Left lung (tissue), 10 donors: ENCODE measurements around the gene CEP131. TPM values are rescaled to one million over a fixed set of nuclear protein-coding genes. Genes with fewer than 3 reads are reported as not detected.

Experiments used
- ATAC-seq: fragments of 200-7000 bp; cut with Tn5 transposase; one replicate; pipeline ENCODE4 v1.9.1; 2020; ENCODE audit warnings: moderate library complexity
- DNase-seq, 4 donors: peaks; one replicate each; pipeline ENCODE4 v3.0.0-alpha.2; 2013 to 2020
- H3K27ac ChIP-seq, 2 donors: fragments of 200-600 bp; sonication (generic) in 1 of 2; one replicate each; pipeline versions ENCODE4 v1.5.0 to v1.8.0; 2020 to 2021
- H3K27me3 ChIP-seq, 2 donors: fragments of 200-600 bp; sonication (generic) in 1 of 2; one replicate each; pipeline versions ENCODE4 v1.5.0 to v1.8.0; 2020 to 2021
- H3K36me3 ChIP-seq, 2 donors: fragments of 200-600 bp; sonication (generic) in 1 of 2; one replicate each; pipeline versions ENCODE4 v1.5.0 to v1.8.0; 2020 to 2021
- H3K4me1 ChIP-seq, 2 donors: fragments of 200-600 bp; one replicate each; pipeline ENCODE4 v1.8.0; 2021
- H3K4me3 ChIP-seq, 2 donors: fragments of 200-600 bp; sonication (generic) in 1 of 2; one replicate each; pipeline versions ENCODE4 v1.5.0 to v1.8.0; 2020 to 2021; ENCODE audit warnings: mild to moderate bottlenecking in 1 of 2
- H3K9me3 ChIP-seq, 2 donors: fragments of 200-600 bp; sonication (generic) in 1 of 2; one replicate each; pipeline versions ENCODE4 v1.5.0 to v1.8.0; 2020 to 2021
- CTCF ChIP-seq, 2 donors: fragments of 200-600 bp; sonication (generic) in 1 of 2; IDR thresholded peaks; one replicate each; pipeline versions ENCODE4 v1.5.0 to v1.8.0; 2021; ENCODE audit warnings: antibody characterized with exemption in 2 of 2
- intact Hi-C, 2 donors: fragments of 100-400 bp; cut with DNase I; formaldehyde crosslinking; loops; one replicate each; pipeline versions ENCODE4 v1.11.2 to v1.14.2; 2022
- polyA plus RNA-seq, 6 donors: library from polyadenylated mRNA; unstranded; fragments of 120-200 nt; gene quantifications; one replicate each; pipeline ENCODE4 v1.2.1, GENCODE V29; 2013; ENCODE audit not compliant: insufficient read length in 6 of 6
- total RNA-seq, 2 donors: library from RNA; stranded (reverse); fragmentation: NEBNext Ultra II Directional; extraction: Animal tissue kit (Norgen Biotek cat#: 25700); gene quantifications; one replicate each; pipeline ENCODE4 v1.2.1, GENCODE V29; 2021
- donor health status: DM: no; HTN: yes; CAD: no.
- donor health status: DM: no; HTN: no; CAD: no.

CEP131 gene
- total and polyA plus RNA-seq, 8 donors = 7.7 to 21.0 (median 16.9) TPM

- Histone ChIP-seq H3K4me3 (no peak overlapping the region), H3K4me1 (peaks cover 8 to 14% of the 10 kb centered on the region in 2 donors), H3K9me3 (no peaks in the 10 kb centered on the region), H3K36me3 (peaks cover 0 to 14% of the 10 kb centered on the region in 2 donors), H3K27me3 (no peaks in the 10 kb centered on the region), H3K27ac (no peak overlapping the region)
- intact Hi-C loops = no loop called here
- no peak for TF ChIP-seq CTCF (IDR thresholded peaks at IDR 0.05)
- ATAC-seq = no peak
- no peak for DNase-seq
Measured at GRCh38 chr17:81217491-81217890, 5.3 kb downstream of the CEP131 start.

GRCh38 chr17:81213978-81214377 is 8.8 kb downstream of the CEP131 start:
- no peak for DNase-seq
- H3K27ac ChIP-seq = no peak overlapping the region
- no peak for TF ChIP-seq CTCF (IDR thresholded peaks at IDR 0.05)
- H3K27me3 ChIP-seq = no peaks in the 10 kb centered on the region
- H3K9me3 ChIP-seq = no peaks in the 10 kb centered on the region
- H3K4me1 ChIP-seq = no peaks in the 10 kb centered on the region
- no peak for ATAC-seq
- H3K4me3 ChIP-seq = no peak overlapping the region
- intact Hi-C loops = no loop called here
- H3K36me3 ChIP-seq = peaks cover 0 to 4% of the 10 kb centered on the region in 2 donors

- no peaks in the 10 kb centered on the region for H3K27me3 ChIP-seq
- H3K27ac ChIP-seq = no peak overlapping the region
- intact Hi-C loops = no loop called here
- DNase-seq (no peak), ATAC-seq (no peak)
- no peaks in the 10 kb centered on the region for H3K36me3 ChIP-seq
- no peak overlapping the region for H3K4me3 ChIP-seq
- no peaks in the 10 kb centered on the region for H3K4me1 ChIP-seq
- no peaks in the 10 kb centered on the region for H3K9me3 ChIP-seq
- no peak for TF ChIP-seq CTCF (IDR thresholded peaks at IDR 0.05)
Measured at GRCh38 chr17:81212365-81212764, 10.4 kb downstream of the CEP131 start.

GRCh38 chr17:81210868-81211267 is 11.9 kb downstream of the CEP131 start:
- Histone ChIP-seq H3K27ac (no peak overlapping the region), H3K4me1 (no peaks in the 10 kb centered on the region), H3K9me3 (no peaks in the 10 kb centered on the region), H3K27me3 (no peaks in the 10 kb centered on the region), H3K36me3 (peaks cover 0 to 8% of the 10 kb centered on the region in 2 donors), H3K4me3 (no peak overlapping the region)
- no peak for TF ChIP-seq CTCF (IDR thresholded peaks at IDR 0.05)
- no peak for ATAC-seq
- intact Hi-C loops = no loop called here
- no peak for DNase-seq

GRCh38 chr17:81210466-81210865 is 12.3 kb downstream of the CEP131 start:
- H3K4me3 ChIP-seq = no peak overlapping the region
- peak in 1 of 4 donors; percentile 12 for DNase-seq
- no peak overlapping the region for H3K27ac ChIP-seq
- no peak for TF ChIP-seq CTCF (IDR thresholded peaks at IDR 0.05)
- H3K9me3 ChIP-seq = no peaks in the 10 kb centered on the region
- peaks cover 0 to 8% of the 10 kb centered on the region in 2 donors for H3K36me3 ChIP-seq
- H3K27me3 ChIP-seq = no peaks in the 10 kb centered on the region
- intact Hi-C loops = no loop called here
- no peak for ATAC-seq
- H3K4me1 ChIP-seq = no peaks in the 10 kb centered on the region
